TTC549 (cell line): ENCODE data around the gene ZNF787.
"Not testable (repeated sequence)": the region's sequence is repeated elsewhere in the genome, so short reads cannot be mapped to it uniquely, and the experiment has no call there.

Experiments used
- FAIRE-seq: peaks from 2 replicates; lab custom pipeline; 2012; peaks lifted over from hg19 to GRCh38; lab: Jason Lieb, UNC

ZNF787 gene

GRCh38 chr19:56121180-56122167 is at the start of gene ZNF787:
Gene ZNF787 (minus strand): TSS chr19:56121295. CDS start chr19:56103217, 18,078 bp downstream.
- peak; percentile 73 for FAIRE-seq

GRCh38 chr19:56170261-56170660 is 49.2 kb upstream of the ZNF787 start:
- FAIRE-seq = no peak

DNA sequence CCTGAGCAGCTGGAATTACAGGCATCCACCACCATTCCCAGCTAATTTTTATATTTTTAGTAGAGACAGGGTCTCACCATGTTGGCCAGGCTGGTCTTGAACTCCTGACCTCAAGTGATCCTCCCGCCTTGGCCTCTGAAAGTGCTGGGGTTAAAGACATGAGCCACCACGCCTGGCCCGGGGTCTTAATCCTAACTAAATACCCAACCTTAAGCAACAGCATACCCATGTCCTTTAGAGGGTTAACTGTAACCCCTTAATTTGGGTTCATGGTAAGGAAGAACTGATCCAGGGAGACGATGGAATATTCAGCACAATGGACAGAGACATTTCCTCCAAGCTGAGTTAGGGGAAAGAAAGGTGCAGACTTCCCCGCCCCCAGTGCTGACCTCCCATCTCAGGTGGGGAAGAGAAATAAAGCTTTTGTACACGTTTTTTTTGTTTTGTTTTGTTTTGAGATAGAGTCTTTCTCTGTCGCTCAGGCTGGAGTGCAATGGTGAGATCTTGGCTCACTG is 46.0 kb upstream of the ZNF787 start:
- FAIRE-seq = no peak

GRCh38 chr19:56163097-56163496 is 42.0 kb upstream of the ZNF787 start:
- FAIRE-seq = no peak

DNA sequence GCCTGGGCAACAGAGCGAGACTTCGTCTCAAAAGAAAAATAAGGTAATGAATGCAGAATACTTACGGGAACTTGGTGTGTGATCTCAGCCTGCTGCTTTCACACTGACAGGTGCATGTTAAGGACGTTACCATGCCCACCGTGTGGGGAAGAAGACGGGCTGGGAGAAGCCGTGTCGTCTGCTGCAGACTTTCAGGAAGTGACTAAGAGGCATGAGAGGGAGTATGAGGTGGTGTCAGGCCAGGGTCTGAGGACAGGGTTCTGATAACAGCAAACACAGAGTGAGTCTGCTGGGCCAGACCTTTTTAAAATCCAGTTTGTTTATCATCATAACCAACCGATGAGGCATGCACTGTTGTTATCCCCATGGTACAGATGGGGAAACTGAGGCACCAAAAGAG is 41.2 kb upstream of the ZNF787 start:
- FAIRE-seq = no peak

DNA sequence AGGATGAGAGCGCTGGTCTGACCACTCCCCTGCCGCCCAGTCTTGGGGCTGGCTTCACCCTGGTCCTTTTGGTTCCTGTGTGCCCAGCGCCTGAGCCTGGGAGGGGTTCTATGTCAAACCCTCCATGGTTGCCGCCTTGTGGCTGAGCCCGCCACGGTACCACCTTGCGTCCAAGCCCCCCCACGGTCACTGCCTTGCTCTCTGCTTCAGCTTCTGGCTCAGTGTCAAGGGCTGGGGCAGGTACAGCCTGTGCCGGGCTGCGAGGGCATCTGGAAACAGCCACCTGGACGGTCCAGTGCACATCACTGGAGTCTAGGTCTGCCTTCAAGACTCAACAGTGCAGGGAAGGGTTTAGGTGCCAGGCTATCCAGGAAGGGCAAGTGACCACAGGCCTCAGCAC is 40.4 kb upstream of the ZNF787 start:
- no peak for FAIRE-seq

DNA sequence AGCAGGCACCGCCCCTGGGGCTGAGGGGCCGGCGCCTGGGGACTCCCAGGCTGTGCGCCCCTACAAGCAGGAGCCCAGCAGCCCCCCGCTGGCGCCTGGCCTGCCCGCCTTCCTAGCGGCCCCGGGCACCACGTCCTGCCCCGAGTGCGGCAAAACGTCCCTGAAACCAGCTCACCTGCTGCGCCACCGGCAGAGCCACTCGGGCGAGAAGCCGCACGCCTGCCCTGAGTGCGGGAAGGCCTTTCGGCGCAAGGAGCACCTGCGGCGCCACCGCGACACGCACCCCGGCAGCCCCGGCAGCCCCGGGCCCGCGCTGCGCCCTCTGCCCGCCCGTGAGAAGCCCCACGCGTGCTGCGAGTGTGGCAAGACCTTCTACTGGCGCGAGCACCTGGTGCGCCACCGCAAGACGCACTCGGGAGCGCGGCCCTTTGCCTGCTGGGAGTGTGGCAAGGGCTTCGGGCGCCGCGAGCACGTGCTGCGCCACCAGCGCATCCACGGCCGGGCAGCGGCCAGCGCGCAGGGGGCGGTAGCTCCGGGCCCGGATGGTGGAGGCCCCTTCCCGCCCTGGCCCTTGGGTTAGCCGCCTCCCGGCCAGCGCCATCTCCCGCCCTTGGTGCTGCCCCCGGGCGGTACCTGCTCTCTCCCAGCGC is 38.7 kb upstream of the ZNF787 start:
- FAIRE-seq = no peak

- FAIRE-seq = no peak
These were observed 38.0 kb upstream of the ZNF787 start for GRCh38 chr19:56159009-56159559.

- FAIRE-seq = no peak
These were observed 37.2 kb upstream of the ZNF787 start for GRCh38 chr19:56158170-56158757.

- no peak for FAIRE-seq
These were observed 35.7 kb upstream of the ZNF787 start for GRCh38 chr19:56156768-56157167.

GRCh38 chr19:56155124-56155687 is 34.1 kb upstream of the ZNF787 start:
- no peak for FAIRE-seq

DNA sequence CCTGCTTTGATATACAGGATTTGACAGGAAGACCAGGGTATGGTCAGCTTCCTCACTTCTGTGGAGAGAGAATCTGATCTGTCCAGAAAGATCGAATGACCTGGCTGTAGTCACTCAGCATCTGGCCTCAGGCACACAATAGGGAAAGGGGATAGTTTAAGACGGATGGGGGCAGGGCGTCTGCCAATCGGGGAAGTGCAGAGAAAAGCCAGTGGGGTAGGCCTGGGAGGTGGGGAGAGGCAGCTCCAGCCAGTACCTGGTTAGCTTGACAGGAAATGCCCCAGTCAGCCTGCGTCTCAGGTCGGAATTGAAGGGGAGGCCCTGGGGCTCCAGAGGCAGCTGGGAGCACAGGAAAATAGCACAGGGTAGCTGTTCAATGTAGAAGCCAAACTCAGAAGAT is 32.4 kb upstream of the ZNF787 start:
- no peak for FAIRE-seq

DNA sequence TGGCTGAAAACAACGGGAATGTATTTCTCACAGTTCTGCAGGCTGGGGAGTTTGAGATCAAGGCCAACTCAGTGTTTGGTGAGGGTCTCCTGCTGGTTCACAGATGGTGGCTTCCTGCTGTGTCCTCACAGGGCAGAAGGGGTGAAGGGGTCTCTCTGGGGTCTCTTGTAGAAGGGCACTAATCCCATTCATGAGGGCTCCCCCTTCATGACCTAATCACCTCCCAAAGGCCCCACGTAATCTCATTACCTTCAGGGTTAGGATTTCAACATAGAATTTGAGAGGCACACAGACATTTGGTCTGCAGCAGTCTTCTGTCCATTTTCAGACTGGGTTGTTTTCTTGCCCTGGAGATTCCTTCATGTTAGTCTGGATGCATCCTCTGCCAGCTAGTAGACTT is 31.5 kb upstream of the ZNF787 start:
- no peak for FAIRE-seq

DNA sequence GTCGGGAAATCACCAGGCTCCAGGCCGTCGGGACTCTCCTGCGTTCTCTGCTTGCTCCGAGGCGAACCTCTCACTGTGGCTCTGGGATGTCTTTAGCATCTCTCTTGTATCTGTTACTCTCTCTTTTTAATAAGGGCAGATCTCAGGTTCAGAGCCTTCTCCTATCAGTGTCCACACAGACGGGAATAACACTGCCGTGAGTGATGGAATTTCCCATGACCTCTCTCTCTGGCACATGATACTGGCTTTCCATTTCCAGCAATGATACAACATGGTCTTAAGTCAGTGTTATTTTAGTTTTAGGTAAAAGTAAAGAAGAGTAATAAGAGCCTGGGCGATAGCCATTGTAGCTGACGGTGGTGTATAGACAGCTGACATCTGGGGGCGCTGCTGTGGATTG is 29.3 kb upstream of the ZNF787 start:
- no peak for FAIRE-seq

GRCh38 chr19:56149656-56150038 is 28.6 kb upstream of the ZNF787 start:
- no peak for FAIRE-seq

DNA sequence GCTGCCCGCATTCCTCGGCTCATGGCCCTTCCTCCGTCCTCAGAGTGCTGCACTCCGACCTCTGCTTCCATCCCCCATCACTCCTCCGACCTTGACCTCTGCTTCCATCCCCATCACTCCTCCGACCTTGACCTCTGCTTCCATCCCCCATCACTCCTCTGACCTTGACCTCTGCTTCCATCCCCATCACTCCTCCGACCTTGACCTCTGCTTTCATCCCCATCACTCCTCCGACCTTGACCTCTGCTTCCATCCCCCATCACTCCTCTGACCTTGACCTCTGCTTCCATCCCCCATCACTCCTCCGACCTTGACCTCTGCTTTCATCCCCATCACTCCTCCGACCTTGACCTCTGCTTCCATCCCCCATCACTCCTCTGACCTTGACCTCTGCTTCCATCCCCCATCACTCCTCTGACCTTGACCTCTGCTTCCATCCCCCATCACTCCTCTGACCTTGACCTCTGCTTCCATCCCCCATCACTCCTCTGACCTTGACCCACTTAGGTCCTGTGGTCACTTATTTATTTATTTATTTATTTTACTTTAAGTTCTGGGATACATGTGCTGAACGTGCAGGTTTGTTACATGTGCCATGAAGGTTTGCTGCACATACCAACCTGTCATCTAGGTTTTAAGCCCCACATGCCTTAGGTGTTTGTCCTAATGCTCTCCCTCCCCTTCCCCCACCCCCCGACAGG is 28.0 kb upstream of the ZNF787 start:
- FAIRE-seq = not testable (repeated sequence)

- FAIRE-seq = no peak
These were observed 27.0 kb upstream of the ZNF787 start for GRCh38 chr19:56148096-56148495.

GRCh38 chr19:56147307-56147706 is 26.2 kb upstream of the ZNF787 start:
- FAIRE-seq = no peak

- no peak for FAIRE-seq
These were observed 25.8 kb upstream of the ZNF787 start for GRCh38 chr19:56146904-56147303.

DNA sequence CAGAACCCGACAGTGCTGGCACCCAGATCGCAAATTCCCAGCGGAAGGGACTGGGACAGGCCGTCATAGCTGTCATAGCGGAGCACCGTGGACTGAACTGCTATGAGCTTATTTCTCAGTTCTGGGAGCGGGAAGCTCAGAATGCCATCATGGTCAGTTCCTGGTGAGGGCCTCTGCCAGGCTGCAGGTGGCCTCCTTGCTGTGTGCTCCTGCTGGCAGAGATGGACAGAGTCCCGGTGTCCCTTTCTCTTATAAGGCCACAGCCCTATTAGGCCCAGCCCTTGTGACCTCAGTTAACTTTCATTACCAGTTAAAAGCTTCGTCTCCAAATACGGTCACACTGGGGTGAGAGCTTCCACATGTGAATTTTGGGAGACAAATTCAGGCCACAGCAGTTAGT is 24.6 kb upstream of the ZNF787 start:
- no peak for FAIRE-seq

DNA sequence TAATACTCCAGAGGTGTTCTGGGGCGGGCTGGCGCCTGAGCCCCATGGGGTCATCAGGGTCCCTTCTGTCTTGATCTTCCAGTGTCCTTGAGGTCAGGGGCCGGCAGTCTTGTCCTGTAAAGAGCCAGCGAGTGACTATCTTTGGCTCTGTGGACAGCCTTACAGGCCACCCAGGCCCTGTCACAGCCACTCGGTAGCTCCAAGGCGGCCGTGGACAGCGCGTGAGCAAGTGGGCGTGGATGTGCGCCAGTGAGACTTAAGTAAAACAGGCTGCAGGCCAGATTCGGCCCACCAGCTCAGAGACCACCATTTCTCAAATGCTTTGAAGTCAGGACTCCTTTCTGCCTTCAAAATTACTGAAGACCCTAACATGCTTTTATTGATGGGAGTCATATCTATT is 23.7 kb upstream of the ZNF787 start:
- FAIRE-seq = no peak

DNA sequence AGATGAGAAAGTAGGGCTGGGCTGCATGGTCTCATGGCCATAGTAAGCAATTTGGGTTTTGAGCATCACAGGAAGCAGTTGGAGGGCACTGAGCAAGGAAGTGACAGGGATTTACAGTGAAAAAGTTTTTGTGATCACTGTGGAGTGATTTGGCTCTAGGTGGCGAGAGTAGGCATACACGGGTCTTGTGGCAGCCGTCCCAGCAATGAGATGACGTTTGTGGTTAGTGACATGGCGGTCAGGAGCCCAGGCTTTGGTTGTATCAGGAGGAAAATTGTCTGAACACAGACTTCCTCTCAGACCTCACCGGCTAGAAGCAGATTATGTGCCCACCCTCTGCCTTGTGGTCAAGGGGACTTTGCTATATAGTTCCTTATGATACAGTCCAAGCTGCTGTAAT is 23.3 kb upstream of the ZNF787 start:
- FAIRE-seq = no peak
